Stimulated activated CD8-positive, alpha-beta memory T cell treated with anti-CD3 and anti-CD28 coated beads, Interleukin-15, amount 100 ng/mL, for 24 hours (primary cell): ENCODE data around the gene RAPGEF4.

Source experiments
- DNase-seq: peaks from one replicate; pipeline ENCODE4 v3.0.0-alpha.2; 2020; ENCODE audit warnings: low read depth

RAPGEF4 gene

GRCh38 chr2:172937884-172938712 is 202.5 kb downstream of the RAPGEF4 start:
- DNase-seq = no peak

- DNase-seq = no peak
Measured at GRCh38 chr2:172938713-172939375, 203.2 kb downstream of the RAPGEF4 start.

GRCh38 chr2:172943539-172943938 is 207.9 kb downstream of the RAPGEF4 start:
- DNase-seq = no peak

GRCh38 chr2:172944022-172944793 is 208.6 kb downstream of the RAPGEF4 start:
- no peak for DNase-seq

GRCh38 chr2:172944794-172945509 is 209.3 kb downstream of the RAPGEF4 start:
- DNase-seq = no peak

- DNase-seq = no peak
Measured at GRCh38 chr2:172945510-172945850, 209.8 kb downstream of the RAPGEF4 start.

GRCh38 chr2:172947461-172948153 is 212.0 kb downstream of the RAPGEF4 start:
- no peak for DNase-seq

- DNase-seq = no peak
Measured at GRCh38 chr2:172949522-172949921, 213.9 kb downstream of the RAPGEF4 start.

GRCh38 chr2:172950565-172950964 is 214.9 kb downstream of the RAPGEF4 start:
- no peak for DNase-seq

GRCh38 chr2:172951554-172951953 is 215.9 kb downstream of the RAPGEF4 start:
- no peak for DNase-seq

- DNase-seq = no peak
Measured at GRCh38 chr2:172953411-172953810, 217.8 kb downstream of the RAPGEF4 start.

- DNase-seq = no peak
Measured at GRCh38 chr2:172953970-172954852, 218.6 kb downstream of the RAPGEF4 start.

GRCh38 chr2:172955587-172955986 is 219.9 kb downstream of the RAPGEF4 start:
- DNase-seq = no peak

- DNase-seq = no peak
Measured at GRCh38 chr2:172957734-172958133, 222.1 kb downstream of the RAPGEF4 start.

GRCh38 chr2:172962082-172962481 is 226.4 kb downstream of the RAPGEF4 start:
- DNase-seq = no peak

GRCh38 chr2:172962824-172963223 is 227.2 kb downstream of the RAPGEF4 start:
- DNase-seq = no peak

GRCh38 chr2:172964511-172965139 is 229.0 kb downstream of the RAPGEF4 start:
- no peak for DNase-seq

GRCh38 chr2:172965433-172966212 is 230.0 kb downstream of the RAPGEF4 start:
- no peak for DNase-seq
